Tibial artery (tissue), 4 donors: ENCODE results near the gene STPG2.

Source experiments
- DNase-seq, 2 donors: peaks; one replicate each; pipeline ENCODE4 v3.0.0-alpha.2; 2019
- H3K27ac ChIP-seq, 2 donors: fragments of 200-600 bp; sonication (generic) in 1 of 2; 1 replicate in 1 of 2; 2 replicates in 1 of 2; pipeline ENCODE4 v1.5.1; 2018 to 2019; ENCODE audit warnings: mild to moderate bottlenecking in 1 of 2
- H3K27me3 ChIP-seq, 2 donors: fragments of 200-600 bp; sonication (generic) in 1 of 2; one replicate each; pipeline versions ENCODE4 v1.5.1 to v1.6.0; 2016 to 2019
- H3K36me3 ChIP-seq, 3 donors: fragments of 200-600 bp; sonication (generic) in 2 of 3; one replicate each; pipeline ENCODE4 v1.5.1; 2016 to 2019; ENCODE audit warnings: mild to moderate bottlenecking in 2 of 3
- H3K4me1 ChIP-seq, 4 donors: fragments of 200-600 bp; sonication (generic) in 2 of 4; 1 replicate in 3 of 4; 2 replicates in 1 of 4; pipeline ENCODE4 v1.5.1; 2016 to 2019
- H3K4me3 ChIP-seq, 2 donors: fragments of 200-600 bp; sonication (generic) in 1 of 2; 1 replicate in 1 of 2; 2 replicates in 1 of 2; pipeline ENCODE4 v1.5.1; 2018 to 2019; ENCODE audit warnings: mild to moderate bottlenecking in 2 of 2
- H3K9me3 ChIP-seq, 3 donors: fragments of 200-600 bp; sonication (generic) in 1 of 3; one replicate each; pipeline ENCODE4 v1.5.1; 2016 to 2019
- CTCF ChIP-seq, 2 experiments: fragments of 200-600 bp in 1 of 2; fragments of 450-650 bp in 1 of 2; IDR thresholded peaks; one replicate each; pipeline ENCODE4 v1.5.1; 2017 to 2019; ENCODE audit warnings: antibody characterized with exemption in 2 of 2, mild to moderate bottlenecking in 1 of 2, moderate library complexity in 1 of 2
- intact Hi-C: fragments of 100-400 bp; cut with DNase I; formaldehyde crosslinking; loops from one replicate; pipeline ENCODE4 v1.15.0; 2023; ENCODE audit warnings: low total_unique reads

The STPG2 gene

GRCh38 chr4:98000940-98001339 lies 142.3 kb downstream of the STPG2 start:
- intact Hi-C loops = no loop called here
- no peaks in the 10 kb centered on the region for H3K27me3 ChIP-seq
- DNase-seq = no peak
- H3K36me3 ChIP-seq = no peaks in the 10 kb centered on the region
- H3K4me3 ChIP-seq = no peak overlapping the region
- H3K4me1 ChIP-seq = peaks cover 0 to 5% (median 0%) of the 10 kb centered on the region in 4 donors
- H3K27ac ChIP-seq = no peak overlapping the region
- TF ChIP-seq CTCF (IDR thresholded peaks at IDR 0.05) = no peak
- no peaks in the 10 kb centered on the region for H3K9me3 ChIP-seq

- no peak for TF ChIP-seq CTCF (IDR thresholded peaks at IDR 0.05)
These were observed 145.1 kb downstream of the STPG2 start for GRCh38 chr4:97998203-97998602.

GRCh38 chr4:97994765-97995465 lies 148.4 kb downstream of the STPG2 start:
- Histone ChIP-seq H3K27me3 (no peaks in the 10 kb centered on the region), H3K27ac (no peak overlapping the region), H3K36me3 (no peaks in the 10 kb centered on the region), H3K4me1 (no peaks in the 10 kb centered on the region), H3K9me3 (peaks cover 0 to 7% (median 5%) of the 10 kb centered on the region in 3 donors), H3K4me3 (no peak overlapping the region)
- TF ChIP-seq CTCF (IDR thresholded peaks at IDR 0.05) = no peak
- intact Hi-C loops = no loop called here
- no peak for DNase-seq

More at GRCh38 chr4:97998203-97998602, 145.1 kb downstream of the STPG2 start:
- DNase-seq = no peak
- Histone ChIP-seq H3K4me3 (no peak overlapping the region), H3K27me3 (no peaks in the 10 kb centered on the region), H3K9me3 (peaks cover 0 to 7% (median 0%) of the 10 kb centered on the region in 3 donors), H3K36me3 (no peaks in the 10 kb centered on the region), H3K4me1 (peaks cover 0 to 2% (median 0%) of the 10 kb centered on the region in 4 donors), H3K27ac (no peak overlapping the region)
- intact Hi-C loops = no loop called here

- H3K4me1 ChIP-seq = no peaks in the 10 kb centered on the region
- intact Hi-C loops = no loop called here
- peaks cover 0 to 5% (median 3%) of the 10 kb centered on the region in 3 donors for H3K9me3 ChIP-seq
- H3K4me3 ChIP-seq = no peak overlapping the region
- H3K36me3 ChIP-seq = no peaks in the 10 kb centered on the region
- H3K27ac ChIP-seq = no peak overlapping the region
- DNase-seq = no peak
- H3K27me3 ChIP-seq = no peaks in the 10 kb centered on the region
- TF ChIP-seq CTCF (IDR thresholded peaks at IDR 0.05) = no peak
These were observed 152.9 kb downstream of the STPG2 start for GRCh38 chr4:97990409-97990808.

GRCh38 chr4:97987019-97987648 lies 156.1 kb downstream of the STPG2 start:
- no peak for DNase-seq
- Histone ChIP-seq H3K9me3 (no peaks in the 10 kb centered on the region), H3K36me3 (no peaks in the 10 kb centered on the region), H3K27ac (no peak overlapping the region), H3K4me3 (no peak overlapping the region), H3K4me1 (no peaks in the 10 kb centered on the region), H3K27me3 (no peaks in the 10 kb centered on the region)
- peak in 1 of 2 experiments; percentile 6 for TF ChIP-seq CTCF (IDR thresholded peaks at IDR 0.05)
- intact Hi-C loops = no loop called here
